ENCODE data around the gene EHBP1L1. TPM values are rescaled to one million over a fixed set of nuclear protein-coding genes. Genes with fewer than 3 reads are reported as not detected.
A peak's percentile ranks its signal among the peaks of the same experiment; 100 is the strongest.

EHBP1L1 gene
- total RNA-seq, 1 experiment from 2014 or later = 19.6 TPM

GRCh38 chr11:65599955-65600246 is 24.0 kb downstream of the EHBP1L1 start:
- no peak overlapping the region for H3K27ac Mint-ChIP-seq (ENCODE audit: unreplicated experiment)
- TF ChIP-seq CTCF (IDR thresholded peaks at IDR 0.05; ENCODE audit: insufficient read depth in 1 of 2, low read depth in 1 of 2, low read length in 1 of 2, severe bottlenecking in 1 of 2, unreplicated experiment in 1 of 2) = no peak
- POLR2A ChIA-PET = no interaction called here
- no peaks in the 10 kb centered on the region for H3K9me3 Mint-ChIP-seq (ENCODE audit: unreplicated experiment)
- intact Hi-C loops (cut with micrococcal nuclease; ENCODE audit: unreplicated experiment) = no loop called here
- DNase-seq = no peak
- peaks cover 48% of the 10 kb centered on the region for H3K36me3 Mint-ChIP-seq (ENCODE audit: insufficient read depth, unreplicated experiment)
- no TSS peak for BruUV-seq (replicated peaks)
- no peaks in the 10 kb centered on the region for H3K27me3 Mint-ChIP-seq (ENCODE audit: insufficient read depth, unreplicated experiment)
- Histone ChIP-seq H3K4me1 (no peaks in the 10 kb centered on the region), H3K4me3 (ENCODE audit: low read depth, low read length) (no peak overlapping the region), H3K27me3 (replicated peaks; ENCODE audit: control insufficient read depth, insufficient read depth, low read length) (no peaks in the 10 kb centered on the region), H3K36me3 (ENCODE audit: control insufficient read depth, insufficient read depth, low read length) (peaks cover 7% of the 10 kb centered on the region), H3K9me3 (no peaks in the 10 kb centered on the region)
- H3K4me1 Mint-ChIP-seq (ENCODE audit: low read depth, unreplicated experiment) = no peaks in the 10 kb centered on the region
- no peak overlapping the region for H3K4me3 Mint-ChIP-seq (ENCODE audit: unreplicated experiment)
- CTCF ChIA-PET = no interaction called here

- no peaks in the 10 kb centered on the region for H3K9me3 Mint-ChIP-seq (ENCODE audit: unreplicated experiment)
- no peak for DNase-seq
- TSS peak; percentile 1 for BruUV-seq (replicated peaks)
- no peaks in the 10 kb centered on the region for H3K27me3 ChIP-seq (replicated peaks; ENCODE audit: control insufficient read depth, insufficient read depth, low read length)
- no peaks in the 10 kb centered on the region for H3K27me3 Mint-ChIP-seq (ENCODE audit: insufficient read depth, unreplicated experiment)
- CTCF ChIA-PET = no interaction called here
- H3K4me3 Mint-ChIP-seq (ENCODE audit: unreplicated experiment) = no peak overlapping the region
- POLR2A ChIA-PET = no interaction called here
- H3K36me3 Mint-ChIP-seq (ENCODE audit: insufficient read depth, unreplicated experiment) = peaks cover 55% of the 10 kb centered on the region
- H3K4me1 ChIP-seq = peaks cover 14% of the 10 kb centered on the region
- peaks cover 13% of the 10 kb centered on the region for H3K36me3 ChIP-seq (ENCODE audit: control insufficient read depth, insufficient read depth, low read length)
- H3K9me3 ChIP-seq = no peaks in the 10 kb centered on the region
- H3K27ac Mint-ChIP-seq (ENCODE audit: unreplicated experiment) = no peak overlapping the region
- no peaks in the 10 kb centered on the region for H3K4me1 Mint-ChIP-seq (ENCODE audit: low read depth, unreplicated experiment)
- H3K4me3 ChIP-seq (ENCODE audit: low read depth, low read length) = no peak overlapping the region
- TF ChIP-seq CTCF (IDR thresholded peaks at IDR 0.05; ENCODE audit: insufficient read depth in 1 of 2, low read depth in 1 of 2, low read length in 1 of 2, severe bottlenecking in 1 of 2, unreplicated experiment in 1 of 2) = no peak
- intact Hi-C loops (cut with micrococcal nuclease; ENCODE audit: unreplicated experiment) = no loop called here
These were observed 28.4 kb downstream of the EHBP1L1 start for GRCh38 chr11:65604258-65604657.

GRCh38 chr11:65606876-65607613 is 31.2 kb downstream of the EHBP1L1 start:
- Histone ChIP-seq H3K36me3 (ENCODE audit: control insufficient read depth, insufficient read depth, low read length) (peaks cover 15% of the 10 kb centered on the region), H3K9me3 (no peaks in the 10 kb centered on the region), H3K27me3 (replicated peaks; ENCODE audit: control insufficient read depth, insufficient read depth, low read length) (no peaks in the 10 kb centered on the region), H3K4me1 (peaks cover 15% of the 10 kb centered on the region), H3K4me3 (ENCODE audit: low read depth, low read length) (peak overlapping the region; percentile 47)
- BruUV-seq (replicated peaks) = no TSS peak
- Mint-ChIP-seq H3K27me3 (ENCODE audit: insufficient read depth, unreplicated experiment) (no peaks in the 10 kb centered on the region), H3K27ac (ENCODE audit: unreplicated experiment) (peak overlapping the region; percentile 43), H3K9me3 (ENCODE audit: unreplicated experiment) (no peaks in the 10 kb centered on the region), H3K4me3 (ENCODE audit: unreplicated experiment) (peak overlapping the region; percentile 67), H3K36me3 (ENCODE audit: insufficient read depth, unreplicated experiment) (peaks cover 48% of the 10 kb centered on the region), H3K4me1 (ENCODE audit: low read depth, unreplicated experiment) (peaks cover 16% of the 10 kb centered on the region)
- no peak for TF ChIP-seq CTCF (IDR thresholded peaks at IDR 0.05; ENCODE audit: insufficient read depth in 1 of 2, low read depth in 1 of 2, low read length in 1 of 2, severe bottlenecking in 1 of 2, unreplicated experiment in 1 of 2)
- CTCF ChIA-PET = interaction anchor here (0.5 to 1.9 kb wide), 12 partner anchors 13 to 463 kb away, joined by 3 to 22 read pairs (median 6); partner anchors contain the start of genes FAM89B, SCYL1 and ZNRD2
- DNase-seq = peak; percentile 98 to 99
- POLR2A ChIA-PET = interaction anchor here (0.5 to 1.3 kb wide), 7 partner anchors 8 to 185 kb away, joined by 3 to 11 read pairs (median 5); partner anchors contain the start of genes KCNK7, NEAT1 and PCNX3
- intact Hi-C loops (cut with micrococcal nuclease; ENCODE audit: unreplicated experiment) = loop anchor here (1.0 kb wide), 3 partner anchors 8 to 189 kb away; partner anchors contain the start of gene PCNX3
